SK-MEL-5 (cell line): ENCODE data around the gene NDUFV3. TPM values are rescaled to one million over a fixed set of nuclear protein-coding genes. Genes with fewer than 3 reads are reported as not detected.
"Not testable (repeated sequence)": the region's sequence is repeated elsewhere in the genome, so short reads cannot be mapped to it uniquely, and the experiment has no call there.

Experiments used
- DNase-seq: peaks from one replicate; pipeline ENCODE4 v3.0.0-alpha.2; 2016; ENCODE audit warnings: low read depth, low spot score
- in situ Hi-C: cut with HindIII; loops from 2 replicates; pipeline ENCODE4 v1.10.0; 2016; ENCODE audit warnings: low sequenced_read_pairs, high pct_unique_total_duplicates, low pct_unique_long_range_greater_than_20kb
- total RNA-seq: library from RNA; depleted of rRNA; stranded (reverse); fragments of >200 nt; shearing (Covaris generic); gene quantifications from 2 replicates; pipeline ENCODE4 v1.2.3, GENCODE V29; 2014

The NDUFV3 gene
- total RNA-seq, 1 experiment from 2014 or later = 44.5 TPM

- no peak for DNase-seq
- in situ Hi-C loops = no loop called here
Observed at GRCh38 chr21:42924433-42924751, 31.3 kb downstream of the NDUFV3 start.

- in situ Hi-C loops = no loop called here
- DNase-seq = no peak
Observed at GRCh38 chr21:42925114-42925926, 32.2 kb downstream of the NDUFV3 start, which contains the start of gene ERVH48-1. Gene ERVH48-1, minus strand, starts transcription at chr21:42925630. Its CDS starts 6,624 bp downstream, at chr21:42919006.

GRCh38 chr21:42927474-42928200, 34.5 kb downstream of the NDUFV3 start:
- peak; percentile 9 for DNase-seq
- in situ Hi-C loops = not testable (repeated sequence)

GRCh38 chr21:42929969-42930368, 36.9 kb downstream of the NDUFV3 start:
- no peak for DNase-seq
- in situ Hi-C loops = no loop called here

GRCh38 chr21:42931560-42932235, 38.6 kb downstream of the NDUFV3 start:
- no peak for DNase-seq
- in situ Hi-C loops = no loop called here

GRCh38 chr21:42932378-42933136, 39.4 kb downstream of the NDUFV3 start:
- in situ Hi-C loops, DNase-seq: not testable (repeated sequence)

GRCh38 chr21:42933137-42933970, 40.2 kb downstream of the NDUFV3 start:
- in situ Hi-C loops, DNase-seq: not testable (repeated sequence)

- DNase-seq, in situ Hi-C loops: not testable (repeated sequence)
Observed at GRCh38 chr21:42933973-42934372, 40.9 kb downstream of the NDUFV3 start.

GRCh38 chr21:42936360-42936759, 43.3 kb downstream of the NDUFV3 start:
- in situ Hi-C loops, DNase-seq: not testable (repeated sequence)

- DNase-seq, in situ Hi-C loops: not testable (repeated sequence)
Observed at GRCh38 chr21:42937034-42937940, 44.2 kb downstream of the NDUFV3 start.

GRCh38 chr21:42937960-42938605, 45.0 kb downstream of the NDUFV3 start:
- no peak for DNase-seq
- in situ Hi-C loops = no loop called here

- DNase-seq, in situ Hi-C loops: not testable (repeated sequence)
Observed at GRCh38 chr21:42938606-42938995, 45.5 kb downstream of the NDUFV3 start.

- in situ Hi-C loops = no loop called here
- DNase-seq = peak; percentile 15
Observed at GRCh38 chr21:42939582-42940413, 46.7 kb downstream of the NDUFV3 start.

GRCh38 chr21:42941696-42942085, 48.6 kb downstream of the NDUFV3 start:
- no peak for DNase-seq
- in situ Hi-C loops = no loop called here

GRCh38 chr21:42942244-42942643, 49.1 kb downstream of the NDUFV3 start:
- DNase-seq = no peak
- in situ Hi-C loops = no loop called here
